ENCODE measurements around the gene PPEF1. TPM values are rescaled to one million over a fixed set of nuclear protein-coding genes. Genes with fewer than 3 reads are reported as not detected.
A peak's percentile ranks its signal among the peaks of the same experiment; 100 is the strongest.

PPEF1 gene
- polyA plus RNA-seq, 2 of the 4 experiments (the other 2 are of a cell fraction) = 1.0 to 1.9 TPM

GRCh38 chrX:18664947-18665346 is 42.5 kb upstream of the PPEF1 start:
- H3K4me1 ChIP-seq = no peaks in the 10 kb centered on the region
- TF ChIP-seq FOXS1 (CRISPR knock-in tag; IDR thresholded peaks at IDR 0.05) (no peak), PHF8 (IDR thresholded peaks at IDR 0.05; ENCODE audit: borderline replicate concordance, low read depth) (no peak), ESRRA (IDR thresholded peaks at IDR 0.05; ENCODE audit: borderline replicate concordance, low read length) (no peak), HDAC2 (IDR thresholded peaks at IDR 0.05) (no peak), BHLHE40 (IDR thresholded peaks at IDR 0.05; ENCODE audit: low read depth, low read length) (no peak)
- ChIA-PET POLR2A (no interaction called here), CTCF (interaction anchor here (0.9 kb wide), 1 partner anchor 63 kb away, joined by 3 read pairs; no protein-coding TSS in a partner anchor)
- ATAC-seq = peak; percentile 59 to 76; a peak in 4 of 6 replicates
- no peaks in the 10 kb centered on the region for H3K9me3 ChIP-seq
- 85% methylated on average over 8 of the region's 8 CpGs for WGBS (ENCODE audit: missing lambda C conversion rate)
- H3K27ac ChIP-seq = no peak overlapping the region
- FAIRE-seq = no peak
- H3K4me3 ChIP-seq = no peak overlapping the region
- DNase-seq (ENCODE audit: low read depth in 1 of 2, low spot score in 1 of 2) = no peak
- H3K4me2 ChIP-seq = no peak overlapping the region

- no peak overlapping the region for H3K27ac ChIP-seq
- H3K9me3 ChIP-seq = no peaks in the 10 kb centered on the region
- CTCF ChIA-PET = interaction anchor here (1.3 to 1.4 kb wide), 2 partner anchors 9 to 219 kb away, joined by 3 read pairs; no protein-coding TSS in a partner anchor
- no peaks in the 10 kb centered on the region for H3K4me1 ChIP-seq
- ATAC-seq (no peak), DNase-seq (ENCODE audit: low read depth in 1 of 2, low spot score in 1 of 2) (no peak), FAIRE-seq (no peak)
- 92% methylated on average over 15 of the region's 15 CpGs for WGBS (ENCODE audit: missing lambda C conversion rate)
- POLR2A ChIA-PET = no interaction called here
- TF ChIP-seq PHF8 (IDR thresholded peaks at IDR 0.05; ENCODE audit: borderline replicate concordance, low read depth) (no peak), SREBF2 (IDR thresholded peaks at IDR 0.05) (no peak), KDM1A (IDR thresholded peaks at IDR 0.05; ENCODE audit: low read depth) (no peak), GATA3 (IDR thresholded peaks at IDR 0.05; ENCODE audit: borderline replicate concordance) (no peak), FOXS1 (CRISPR knock-in tag; IDR thresholded peaks at IDR 0.05) (no peak), HES2 (IDR thresholded peaks at IDR 0.05) (no peak), CEBPB (IDR thresholded peaks at IDR 0.05) (no peak), ZFP36 (IDR thresholded peaks at IDR 0.05; ENCODE audit: borderline replicate concordance, partially characterized antibody) (no peak), MAX (IDR thresholded peaks at IDR 0.05) (no peak)
- no peak overlapping the region for H3K4me3 ChIP-seq
- H3K4me2 ChIP-seq = no peak overlapping the region
Measured at GRCh38 chrX:18666614-18667013, 40.8 kb upstream of the PPEF1 start.

- ChIA-PET POLR2A (no interaction called here), CTCF (interaction anchor here (0.6 kb wide), 1 partner anchor 1178 kb away, joined by 4 read pairs; no protein-coding TSS in a partner anchor)
- Histone ChIP-seq H3K27ac (no peak overlapping the region), H3K4me1 (no peaks in the 10 kb centered on the region), H3K9me3 (no peaks in the 10 kb centered on the region), H3K4me2 (no peak overlapping the region), H3K4me3 (no peak overlapping the region)
- TF ChIP-seq POLR2A (IDR thresholded peaks at IDR 0.05; ENCODE audit: low read length) (no peak), ESRRA (IDR thresholded peaks at IDR 0.05; ENCODE audit: borderline replicate concordance, low read length) (no peak), SMC3 (IDR thresholded peaks at IDR 0.05) (no peak), ELK1 (IDR thresholded peaks at IDR 0.05; ENCODE audit: low read depth, low read length) (no peak)
- WGBS (ENCODE audit: missing lambda C conversion rate) = 87% methylated on average over 15 of the region's 15 CpGs
- no peak for FAIRE-seq
- no peak for DNase-seq (ENCODE audit: low read depth in 1 of 2, low spot score in 1 of 2)
- no peak for ATAC-seq
Measured at GRCh38 chrX:18668071-18668835, 39.2 kb upstream of the PPEF1 start.

- POLR2A ChIA-PET = interaction anchor here (0.7 kb wide), 1 partner anchor 9 kb away, joined by 10 read pairs; no protein-coding TSS in a partner anchor
- no peak for DNase-seq (ENCODE audit: low read depth in 1 of 2, low spot score in 1 of 2)
- Histone ChIP-seq H3K4me3 (no peak within 1 kb of the TSS), H3K9me3 (no peaks in the 10 kb centered on the region), H3K4me1 (peaks cover 13% of the 10 kb centered on the region; the same call in 2 of the 3 replicates), H3K27ac (no peak within 1 kb of the TSS), H3K4me2 (no peak within 1 kb of the TSS)
- 90% methylated on average over 6 of the region's 10 CpGs for WGBS (ENCODE audit: missing lambda C conversion rate)
- CTCF ChIA-PET = no interaction called here
- no peak for ATAC-seq
- FAIRE-seq = no peak
- no peak for TF ChIP-seq RAD21 (conservative IDR thresholded peaks at IDR 0.05 in 1 of 2, IDR thresholded peaks at IDR 0.05 in 1 of 2)
- TF ChIP-seq RFX5 (IDR thresholded peaks at IDR 0.05) = no peak
- TF ChIP-seq ZFP36 (IDR thresholded peaks at IDR 0.05; ENCODE audit: borderline replicate concordance, partially characterized antibody) = no peak
- TF ChIP-seq PBX3 (IDR thresholded peaks at IDR 0.05) = no peak
- TF ChIP-seq ZSCAN20 (CRISPR knock-in tag; IDR thresholded peaks at IDR 0.05) = no peak
- no peak for TF ChIP-seq REST (IDR thresholded peaks at IDR 0.05)
- no peak for TF ChIP-seq BCL3 (IDR thresholded peaks at IDR 0.05)
- TF ChIP-seq HOXB13 (CRISPR knock-in tag; IDR thresholded peaks at IDR 0.05; ENCODE audit: low read depth) = no peak
Measured at GRCh38 chrX:18672008-18672407, 35.4 kb upstream of the PPEF1 start, which contains the start of gene RS1. Gene RS1 (minus strand): TSS chrX:18672108. CDS start chrX:18672068, 40 bp downstream.
